Endodermal cell (in vitro differentiated cells): ENCODE results near the gene JSRP1. TPM values are rescaled to one million over a fixed set of nuclear protein-coding genes. Genes with fewer than 3 reads are reported as not detected.

ENCODE experiments used
- DNase-seq: peaks from one replicate; pipeline ENCODE4 v3.0.0-alpha.2; 2017
- H3K27ac ChIP-seq: 2 replicates; pipeline ENCODE4 v1.5.1; 2013; ENCODE audit warnings: mild to moderate bottlenecking, low read depth, low read length, moderate library complexity
- H3K27me3 ChIP-seq: 2 replicates; pipeline ENCODE4 v1.6.1; 2013; ENCODE audit warnings: mild to moderate bottlenecking, low read length, moderate library complexity; ENCODE audit not compliant: insufficient read depth, control insufficient read depth, poor library complexity, severe bottlenecking
- H3K36me3 ChIP-seq: 2 replicates; pipeline ENCODE4 v1.7.0; 2013; ENCODE audit warnings: mild to moderate bottlenecking, low read length, moderate library complexity; ENCODE audit not compliant: control insufficient read depth, insufficient read depth
- H3K4me1 ChIP-seq: one replicate; pipeline ENCODE4 v1.7.0; 2013; ENCODE audit warnings: low read length; ENCODE audit not compliant: control insufficient read depth, insufficient read depth
- H3K4me3 ChIP-seq: 2 replicates; pipeline ENCODE4 v1.5.1; 2013; ENCODE audit warnings: mild to moderate bottlenecking, low read length, moderate library complexity
- H3K9ac ChIP-seq: 2 replicates; pipeline ENCODE4 v1.6.1; 2013; ENCODE audit warnings: mild to moderate bottlenecking, low read length, moderate library complexity; ENCODE audit not compliant: poor library complexity, severe bottlenecking; ENCODE audit errors: extremely low read depth
- H3K9me3 ChIP-seq: 2 replicates; pipeline ENCODE4 v1.6.1; 2013; ENCODE audit warnings: mild to moderate bottlenecking, low read length, moderate library complexity; ENCODE audit not compliant: control insufficient read depth
- H3K27ac Mint-ChIP-seq: 2 replicates; pipeline ENCODE4 v1.8.0; 2020; ENCODE audit warnings: mixed read lengths
- H3K27me3 Mint-ChIP-seq: 2 replicates; pipeline ENCODE4 v1.8.0; 2021; ENCODE audit warnings: mild to moderate bottlenecking, mixed read lengths; ENCODE audit not compliant: insufficient read depth
- H3K36me3 Mint-ChIP-seq: 2 replicates; pipeline ENCODE4 v1.8.0; 2020; ENCODE audit warnings: low read depth, mixed read lengths
- H3K4me1 Mint-ChIP-seq: 2 replicates; pipeline ENCODE4 v1.8.0; 2020; ENCODE audit warnings: mixed read lengths
- H3K4me3 Mint-ChIP-seq: 2 replicates; pipeline ENCODE4 v1.8.0; 2020; ENCODE audit warnings: mild to moderate bottlenecking, moderate library complexity, mixed read lengths
- H3K9me3 Mint-ChIP-seq: 2 replicates; pipeline ENCODE4 v1.8.0; 2020; ENCODE audit warnings: mild to moderate bottlenecking, mixed read lengths
- CTCF ChIP-seq: fragments of 200-600 bp; sonication (generic); conservative IDR thresholded peaks from 2 replicates; pipeline ENCODE4 v1.5.0; 2021; ENCODE audit warnings: antibody characterized with exemption, mild to moderate bottlenecking
- WGBS, 2 experiments: methylation state at CpG; one replicate each; pipeline versions ENCODE4 v1.1.5 to v1.1.7; 2013; ENCODE audit warnings: missing lambda C conversion rate in 2 of 2, mixed read lengths in 1 of 2; ENCODE audit not compliant: insufficient coverage in 1 of 2, insufficient read length in 1 of 2; 5-methylcytosine and 5-hydroxymethylcytosine counted together
- total RNA-seq, 2 donors: library from RNA; stranded (reverse); fragmentation: NEBNext Ultra II Directional in 1 of 2; extraction: Animal tissue kit (Norgen Biotek cat#: 25700) in 1 of 2; gene quantifications; 2 replicates in 1 of 2; 3 replicates in 1 of 2; pipeline ENCODE4 v1.2.1, GENCODE V29; 2021

The JSRP1 gene
- total RNA-seq, 2 donors from 2014 or later = 0.66 to 0.89 TPM

- no peaks in the 10 kb centered on the region for H3K9me3 ChIP-seq
- H3K4me3 Mint-ChIP-seq = no peak overlapping the region
- H3K36me3 ChIP-seq = peaks cover 45% of the 10 kb centered on the region
Measured at GRCh38 chr19:2214251-2214650, 42.0 kb downstream of the JSRP1 start.

GRCh38 chr19:2213799-2214198 is 42.4 kb downstream of the JSRP1 start:
- no peak overlapping the region for H3K27ac ChIP-seq
- Mint-ChIP-seq H3K27ac (peak overlapping the region; percentile 26), H3K27me3 (no peaks in the 10 kb centered on the region), H3K9me3 (no peaks in the 10 kb centered on the region), H3K4me3 (no peak overlapping the region), H3K36me3 (peaks cover 46% of the 10 kb centered on the region), H3K4me1 (no peaks in the 10 kb centered on the region)
- no peak for TF ChIP-seq CTCF
- DNase-seq = no peak
- H3K4me3 ChIP-seq = no peak overlapping the region
- no peak overlapping the region for H3K9ac ChIP-seq
- H3K4me1 ChIP-seq = no peaks in the 10 kb centered on the region
- no peaks in the 10 kb centered on the region for H3K27me3 ChIP-seq
- peaks cover 44% of the 10 kb centered on the region for H3K36me3 ChIP-seq
- 92 to 93% methylated on average over 26 of the region's 26 CpGs for WGBS, 2 experiments
- H3K9me3 ChIP-seq = no peaks in the 10 kb centered on the region

More at GRCh38 chr19:2214251-2214650, 42.0 kb downstream of the JSRP1 start:
- Mint-ChIP-seq H3K36me3 (peaks cover 47% of the 10 kb centered on the region), H3K27ac (no peak overlapping the region), H3K4me1 (no peaks in the 10 kb centered on the region), H3K27me3 (no peaks in the 10 kb centered on the region), H3K9me3 (no peaks in the 10 kb centered on the region)
- no peaks in the 10 kb centered on the region for H3K27me3 ChIP-seq
- no peak overlapping the region for H3K9ac ChIP-seq
- H3K4me3 ChIP-seq = no peak overlapping the region
- no peaks in the 10 kb centered on the region for H3K4me1 ChIP-seq
- H3K27ac ChIP-seq = no peak overlapping the region
- no peak for DNase-seq
- no peak for TF ChIP-seq CTCF
- WGBS, 2 experiments = 87 to 96% methylated on average over 9 to 17 of the region's 17 CpGs

GRCh38 chr19:2212861-2213711 is 43.1 kb downstream of the JSRP1 start:
- TF ChIP-seq CTCF = no peak
- Histone ChIP-seq H3K27ac (no peak overlapping the region), H3K4me1 (no peaks in the 10 kb centered on the region), H3K9me3 (no peaks in the 10 kb centered on the region), H3K27me3 (no peaks in the 10 kb centered on the region), H3K9ac (no peak overlapping the region), H3K4me3 (no peak overlapping the region), H3K36me3 (peaks cover 43% of the 10 kb centered on the region)
- no peak overlapping the region for H3K4me3 Mint-ChIP-seq
- peak overlapping the region; percentile 64 for H3K27ac Mint-ChIP-seq
- H3K27me3 Mint-ChIP-seq = no peaks in the 10 kb centered on the region
- no peaks in the 10 kb centered on the region for H3K9me3 Mint-ChIP-seq
- H3K4me1 Mint-ChIP-seq = no peaks in the 10 kb centered on the region
- H3K36me3 Mint-ChIP-seq = peaks cover 42% of the 10 kb centered on the region
- 93 to 94% methylated on average over 20 to 21 of the region's 21 CpGs for WGBS, 2 experiments
- no peak for DNase-seq
